H1 (cell line): ENCODE data around the gene AHDC1. TPM values are rescaled to one million over a fixed set of nuclear protein-coding genes. Genes with fewer than 3 reads are reported as not detected.

ENCODE experiments used
- CTCF ChIA-PET: fragments of 300-600 bp; sonication (Branson Sonifier 250); formaldehyde crosslinking; loops from one replicate; lab custom pipeline; 2021; ENCODE audit not compliant: partially characterized antibody; lab: Charles Lee
- POLR2A ChIA-PET: fragments of 300-600 bp; sonication (Branson Sonifier 250); formaldehyde crosslinking; loops from one replicate; lab custom pipeline; 2021; ENCODE audit warnings: inconsistent platforms; ENCODE audit not compliant: partially characterized antibody; lab: Charles Lee
- DNase-seq, 2 experiments: peaks; one replicate each; pipeline versions ENCODE4 v3.0.0 to v3.0.0-alpha.2; 2010 to 2022; ENCODE audit warnings: low spot score in 2 of 2, low read depth in 1 of 2, mixed read lengths in 1 of 2
- FAIRE-seq: peaks from 2 replicates; lab custom pipeline; 2011; peaks lifted over from hg19 to GRCh38; lab: Jason Lieb, UNC
- H2AFZ ChIP-seq: 2 replicates; pipeline ENCODE4 v1.8.1; 2012; ENCODE audit warnings: low read length, inconsistent platforms
- H2AK5ac ChIP-seq: 2 replicates; pipeline ENCODE4 v1.6.1; 2013; ENCODE audit warnings: low read depth, low read length
- H2BK120ac ChIP-seq: replicated peaks from 2 replicates; pipeline ENCODE3; 2013; ENCODE audit warnings: low read depth, low read length, inconsistent platforms
- H2BK12ac ChIP-seq: 2 replicates; pipeline ENCODE4 v1.6.1; 2013; ENCODE audit warnings: low read depth, low read length
- H2BK15ac ChIP-seq: 2 replicates; pipeline ENCODE4 v1.6.1; 2013; ENCODE audit warnings: low read length
- H2BK20ac ChIP-seq: 2 replicates; pipeline ENCODE4 v1.6.1; 2013; ENCODE audit warnings: low read length
- H2BK5ac ChIP-seq: 2 replicates; pipeline ENCODE4 v1.6.1; 2013; ENCODE audit warnings: low read depth, low read length
- H3K14ac ChIP-seq: 2 replicates; pipeline ENCODE4 v1.6.1; 2013; ENCODE audit warnings: inconsistent platforms; ENCODE audit not compliant: insufficient read length
- H3K18ac ChIP-seq: 2 replicates; pipeline ENCODE4 v1.6.1; 2013; ENCODE audit warnings: low read length; ENCODE audit errors: extremely low read depth
- H3K23ac ChIP-seq: 2 replicates; pipeline ENCODE4 v1.6.1; 2013; ENCODE audit warnings: inconsistent platforms; ENCODE audit not compliant: insufficient read length
- H3K23me2 ChIP-seq: 2 replicates; pipeline ENCODE4 v1.6.1; 2013; ENCODE audit warnings: low read depth, low read length
- H3K27ac ChIP-seq: 2 replicates; pipeline ENCODE4 v1.6.1; 2011; ENCODE audit warnings: low read depth, low read length, inconsistent platforms
- H3K27me3 ChIP-seq, 4 experiments: replicated peaks in 1 of 4; 1 replicate in 1 of 4; 2 replicates in 3 of 4; pipeline versions ENCODE4 v1.6.1 to v1.8.1; 2011 to 2013; ENCODE audit warnings: low read length in 3 of 4, mild to moderate bottlenecking in 3 of 4, inconsistent platforms in 2 of 4, mixed read lengths in 2 of 4, moderate library complexity in 1 of 4; ENCODE audit not compliant: control insufficient read depth in 3 of 4, insufficient read depth in 3 of 4; ENCODE audit errors: extremely low read depth in 1 of 4
- H3K36me3 ChIP-seq, 4 experiments: 2 replicates each; pipeline versions ENCODE4 v1.6.1 to v1.8.1; 2011 to 2013; ENCODE audit warnings: mild to moderate bottlenecking in 4 of 4, low read length in 3 of 4, moderate library complexity in 2 of 4, control low read depth in 1 of 4, inconsistent platforms in 1 of 4; ENCODE audit not compliant: insufficient read depth in 4 of 4, control insufficient read depth in 2 of 4
- H3K4ac ChIP-seq: replicated peaks from 2 replicates; pipeline ENCODE3; 2013; ENCODE audit warnings: low read length, low read depth, mixed read lengths, inconsistent platforms; ENCODE audit not compliant: insufficient read length
- H3K4me1 ChIP-seq, 4 experiments: replicated peaks in 1 of 4; 1 replicate in 1 of 4; 2 replicates in 3 of 4; pipeline versions ENCODE4 v1.6.1 to v1.8.1; 2011 to 2013; ENCODE audit warnings: low read length in 3 of 4, inconsistent platforms in 2 of 4, mixed read lengths in 1 of 4; ENCODE audit not compliant: insufficient read depth in 4 of 4, control insufficient read depth in 3 of 4
- H3K4me2 ChIP-seq, 2 experiments: 2 replicates each; pipeline versions ENCODE4 v1.6.1 to v1.8.1; 2011 to 2013; ENCODE audit warnings: low read depth in 2 of 2, low read length in 2 of 2, control low read depth in 1 of 2, inconsistent platforms in 1 of 2, mild to moderate bottlenecking in 1 of 2; ENCODE audit not compliant: insufficient read depth in 1 of 2
- H3K4me3 ChIP-seq, 4 experiments: fragments of 200-600, 300-600 bp in 1 of 4; sonication (generic), shearing (Covaris generic), sonication (Bioruptor Twin) in 1 of 4; 2 replicates each; pipeline versions ENCODE4 v1.5.1 to v1.8.1; 2011 to 2016; ENCODE audit warnings: low read length in 4 of 4, low read depth in 3 of 4, control low read depth in 2 of 4, inconsistent platforms in 2 of 4, mild to moderate bottlenecking in 2 of 4, mixed read lengths in 1 of 4, moderate library complexity in 1 of 4; ENCODE audit not compliant: insufficient read depth in 2 of 4; ENCODE audit errors: extremely low read depth in 1 of 4
- H3K56ac ChIP-seq: replicated peaks from 2 replicates; pipeline ENCODE3; 2013; ENCODE audit warnings: low read depth, mild to moderate bottlenecking, mixed read lengths, low read length, inconsistent platforms; ENCODE audit not compliant: insufficient read length
- H3K79me1 ChIP-seq: 2 replicates; pipeline ENCODE4 v1.6.1; 2013; ENCODE audit warnings: low read depth, low read length, control low read depth
- H3K79me2 ChIP-seq, 2 experiments: 2 replicates each; pipeline versions ENCODE4 v1.6.1 to v1.8.1; 2012 to 2013; ENCODE audit warnings: low read length in 2 of 2, mild to moderate bottlenecking in 2 of 2, inconsistent platforms in 1 of 2; ENCODE audit not compliant: insufficient read depth in 2 of 2, control insufficient read depth in 1 of 2
- H3K9ac ChIP-seq, 4 experiments: replicated peaks in 1 of 4; 1 replicate in 1 of 4; 2 replicates in 3 of 4; pipeline versions ENCODE4 v1.6.1 to v1.8.1; 2011 to 2013; ENCODE audit warnings: low read depth in 3 of 4, low read length in 3 of 4, control low read depth in 2 of 4, mild to moderate bottlenecking in 2 of 4, moderate library complexity in 2 of 4, inconsistent platforms in 1 of 4; ENCODE audit errors: extremely low read depth in 1 of 4
- H3K9me3 ChIP-seq, 2 experiments: 2 replicates each; pipeline versions ENCODE4 v1.6.1 to v1.8.1; 2012 to 2013; ENCODE audit warnings: mild to moderate bottlenecking in 2 of 2, moderate library complexity in 2 of 2, control low read depth in 1 of 2, inconsistent platforms in 1 of 2, low read depth in 1 of 2, low read length in 1 of 2, mixed read lengths in 1 of 2; ENCODE audit not compliant: insufficient read depth in 2 of 2
- H4K20me1 ChIP-seq, 2 experiments: replicated peaks in 1 of 2; 2 replicates each; pipeline versions ENCODE3 to v1.8.1; 2011 to 2013; ENCODE audit warnings: inconsistent platforms in 2 of 2, low read length in 2 of 2, mild to moderate bottlenecking in 1 of 2; ENCODE audit not compliant: insufficient read depth in 2 of 2, control insufficient read depth in 1 of 2
- H4K5ac ChIP-seq: 2 replicates; pipeline ENCODE4 v1.6.1; 2013; ENCODE audit warnings: low read length, low read depth, mixed read lengths, inconsistent platforms; ENCODE audit not compliant: insufficient read length
- H4K8ac ChIP-seq: 2 replicates; pipeline ENCODE4 v1.8.0; 2013; ENCODE audit warnings: mild to moderate bottlenecking, moderate library complexity, low read length, inconsistent platforms; ENCODE audit not compliant: insufficient read depth; ENCODE audit errors: extremely low read depth
- H4K91ac ChIP-seq: replicated peaks from 2 replicates; pipeline ENCODE3; 2013; ENCODE audit warnings: low read length, mixed read lengths, inconsistent platforms; ENCODE audit not compliant: insufficient read length
- CBX8 ChIP-seq: fragments of 300-800, 300-1000 bp; sonication (generic); IDR thresholded peaks from 2 replicates; pipeline ENCODE4 v1.7.1; 2016; ENCODE audit warnings: low read depth, low read length, borderline replicate concordance
- CEBPB ChIP-seq: IDR thresholded peaks from 2 replicates; pipeline ENCODE4 v1.6.1; 2012; ENCODE audit warnings: low read depth, low read length
- EGR1 ChIP-seq: IDR thresholded peaks from 2 replicates; pipeline ENCODE4 v1.6.1; 2011; ENCODE audit warnings: low read depth, low read length, borderline replicate concordance
- EP300 ChIP-seq, 2 experiments: IDR thresholded peaks; 1 replicate in 1 of 2; 2 replicates in 1 of 2; pipeline ENCODE4 v1.6.1; 2011 to 2012; ENCODE audit warnings: low read depth in 2 of 2, low read length in 2 of 2, mild to moderate bottlenecking in 2 of 2, borderline replicate concordance in 1 of 2, inconsistent platforms in 1 of 2, moderate library complexity in 1 of 2
- HDAC6 ChIP-seq: IDR thresholded peaks from one replicate; pipeline ENCODE4 v1.7.1; 2012; ENCODE audit warnings: low read depth, mild to moderate bottlenecking, inconsistent platforms, low read length, moderate library complexity
- JUN ChIP-seq: IDR thresholded peaks from 2 replicates; pipeline ENCODE4 v1.6.1; 2011; ENCODE audit warnings: low read depth, mild to moderate bottlenecking, improper control_type of control experiment, low read length
- MAFK ChIP-seq: IDR thresholded peaks from 2 replicates; pipeline ENCODE4 v1.6.1; 2012; ENCODE audit warnings: low read depth, mild to moderate bottlenecking, improper control_type of control experiment, low read length
- NRF1 ChIP-seq: IDR thresholded peaks from 2 replicates; pipeline ENCODE4 v1.6.1; 2011; ENCODE audit warnings: mild to moderate bottlenecking, low read depth, low read length, improper control_type of control experiment
- RBBP5 ChIP-seq: IDR thresholded peaks from 2 replicates; pipeline ENCODE4 v1.7.1; 2012; ENCODE audit warnings: low read depth, mild to moderate bottlenecking, inconsistent platforms, low read length, moderate library complexity, borderline replicate concordance
- RFX5 ChIP-seq: IDR thresholded peaks from 2 replicates; pipeline ENCODE4 v1.6.1; 2011; ENCODE audit warnings: low read depth, low read length, improper control_type of control experiment, borderline replicate concordance
- RXRA ChIP-seq: IDR thresholded peaks from 2 replicates; pipeline ENCODE4 v1.6.1; 2011; ENCODE audit warnings: low read depth, mild to moderate bottlenecking, low read length, moderate library complexity; ENCODE audit not compliant: insufficient read depth
- SP1 ChIP-seq: IDR thresholded peaks from 2 replicates; pipeline ENCODE4 v1.6.1; 2011; ENCODE audit warnings: low read depth, low read length
- WGBS, 2 experiments: shearing (Covaris generic) in 1 of 2; methylation state at CpG; one replicate each; pipeline versions ENCODE4 v1.1.6 to v1.1.7; 2013 to 2015; ENCODE audit warnings: low lambda C conversion rate in 2 of 2, mixed read lengths in 2 of 2, inconsistent platforms in 1 of 2, low coverage in 1 of 2, missing lambda C conversion rate in 1 of 2; ENCODE audit not compliant: insufficient replicate concordance in 2 of 2, insufficient coverage in 1 of 2, insufficient read length in 1 of 2; ENCODE audit errors: extremely low coverage in 1 of 2, missing lambda C conversion rate in 1 of 2; 5-methylcytosine and 5-hydroxymethylcytosine counted together
- polyA plus RNA-seq, 7 experiments: library from polyadenylated mRNA; depleted of rRNA in 3 of 7; stranded (reverse) in 5 of 7; unstranded in 2 of 7; fragments of >200 nt in 5 of 7; fragments of 200-250 nt in 2 of 7; gene quantifications; 1 replicate in 5 of 7; 2 replicates in 1 of 7; 4 replicates in 1 of 7; pipeline versions ENCODE4 v1.2.1 to v1.2.3, GENCODE V29; 2011 to 2013; ENCODE audit warnings: missing spikeins in 2 of 7, mixed read lengths in 2 of 7
- total RNA-seq: library from RNA; stranded (reverse); fragmentation: NEBNext Ultra II Directional; extraction: Animal tissue kit (Norgen Biotek cat#: 25700); gene quantifications from 2 replicates; pipeline ENCODE4 v1.2.1, GENCODE V29; 2021

Gene AHDC1
- total and polyA plus RNA-seq, 2 of the 8 experiments (the other 6 are each of a cell fraction or from before 2014, with no cell fraction given) = 4.4 to 35.1 TPM

GRCh38 chr1:27519331-27520258, 84.3 kb downstream of the AHDC1 start:
- Histone ChIP-seq H3K79me2 (no peaks in the 10 kb centered on the region), H3K18ac (peak overlapping the region; percentile 78; the same call in 1 of the 2 replicates), H2BK20ac (no peak overlapping the region), H2BK12ac (peak overlapping the region; percentile 35; the same call in 1 of the 2 replicates), H3K23me2 (no peaks in the 10 kb centered on the region; the same call in 1 of the 2 replicates), H3K56ac (no peak overlapping the region), H2BK5ac (peak overlapping the region; percentile 35; the same call in 1 of the 2 replicates), H3K9me3 (no peaks in the 10 kb centered on the region), H3K23ac (no peak overlapping the region), H3K79me1 (no peaks in the 10 kb centered on the region), H2AK5ac (no peak overlapping the region), H3K36me3 (no peaks in the 10 kb centered on the region), H4K5ac (no peak overlapping the region), H3K14ac (no peak overlapping the region), H3K4me3 (no peak overlapping the region), H3K9ac (no peak overlapping the region), H3K4me2 (no peak overlapping the region), H2BK120ac (no peak overlapping the region), H4K8ac (peak overlapping the region; percentile 38), H2BK15ac (peak overlapping the region; percentile 95), H2AFZ (no peak overlapping the region), H4K91ac (peak overlapping the region; percentile 57), H3K4me1 (peaks cover 3 to 37% (median 24%) of the 10 kb centered on the region in 4 experiments), H3K27ac (no peak overlapping the region), H3K27me3 (no peaks in the 10 kb centered on the region), H4K20me1 (no peaks in the 10 kb centered on the region), H3K4ac (no peak overlapping the region)
- whole genome bisulfite sequencing, 2 experiments = 86% methylated on average over 24 of the region's 24 CpGs; no CpG with 5 or more reads in 1 of the 2 experiments
- no peak for DNase-seq
- ChIA-PET POLR2A (interaction anchor here (0.8 kb wide), 1 partner anchor 29 kb away, joined by 3 read pairs; the partner anchor contains the start of gene WASF2), CTCF (interaction anchor here (0.5 to 8.6 kb wide), 16 partner anchors 13 to 423 kb away, joined by 3 to 110 read pairs (median 3); partner anchors contain the start of gene AHDC1)
- FAIRE-seq = no peak
- no peak for TF ChIP-seq EP300 (IDR thresholded peaks at IDR 0.05; ENCODE audit: borderline replicate concordance in 1 of 2, low read depth in 2 of 2, low read length in 2 of 2)
- TF ChIP-seq HDAC6 = no peak
- TF ChIP-seq JUN = no peak
- TF ChIP-seq RXRA = no peak
- TF ChIP-seq MAFK = no peak
- TF ChIP-seq EGR1 = no peak
- TF ChIP-seq SP1 = no peak
- no peak for TF ChIP-seq RFX5
- no peak for TF ChIP-seq RBBP5
- no peak for TF ChIP-seq NRF1
- no peak for TF ChIP-seq CEBPB
- no peak for TF ChIP-seq CBX8
